RWPE1 (cell line): ENCODE measurements around the gene DOCK7.

Experiments used
- CTCF ChIA-PET: fragments of 350-600 bp; sonication (Branson Sonifier 250); formaldehyde crosslinking; extraction: SDS; loops from one replicate; lab custom pipeline; 2021; lab: Yijun Ruan, JAX
- POLR2A ChIA-PET: fragments of 400-600 bp; formaldehyde crosslinking; extraction: SDS; loops from one replicate; lab custom pipeline; 2020; ENCODE audit warnings: antibody characterized with exemption; ENCODE audit not compliant: low non-redundant PET; lab: Yijun Ruan, JAX
- DNase-seq: peaks from one replicate; pipeline ENCODE4 v3.0.0; 2012; ENCODE audit warnings: low spot score
- H3K27ac ChIP-seq: fragments of 450-650 bp; 2 replicates; pipeline ENCODE4 v1.5.1; 2017
- CTCF ChIP-seq: fragments of 450-650 bp; conservative IDR thresholded peaks from 2 replicates; pipeline ENCODE4 v1.5.1; 2017; ENCODE audit warnings: low read depth, mild to moderate bottlenecking

DOCK7 gene

GRCh38 chr1:62415687-62416086, 272.5 kb downstream of the DOCK7 start:
- H3K27ac ChIP-seq: no peak overlapping the region
- TF ChIP-seq CTCF: no peak
- POLR2A ChIA-PET: no interaction called here
- no peak for DNase-seq
- CTCF ChIA-PET: no interaction called here

GRCh38 chr1:62407398-62408009, 280.7 kb downstream of the DOCK7 start:
- ChIA-PET POLR2A (no interaction called here), CTCF (interaction anchor here (0.6 to 2.4 kb wide), 9 partner anchors 10 to 378 kb away, joined by 3 to 39 read pairs (median 3); no protein-coding TSS in a partner anchor)
- H3K27ac ChIP-seq: no peak overlapping the region
- peak; percentile 58 for DNase-seq
- peak; percentile 76 for TF ChIP-seq CTCF

- no peak overlapping the region for H3K27ac ChIP-seq
- TF ChIP-seq CTCF: no peak
- ChIA-PET POLR2A (no interaction called here), CTCF (interaction anchor here (0.6 to 2.4 kb wide), 7 partner anchors 17 to 379 kb away, joined by 3 to 39 read pairs (median 3); no protein-coding TSS in a partner anchor)
- no peak for DNase-seq
Observed at GRCh38 chr1:62406576-62406975, 281.6 kb downstream of the DOCK7 start.

GRCh38 chr1:62405247-62405646, 282.9 kb downstream of the DOCK7 start:
- no peak overlapping the region for H3K27ac ChIP-seq
- ChIA-PET POLR2A (no interaction called here), CTCF (interaction anchor here (0.6 to 1.4 kb wide), 4 partner anchors 12 to 261 kb away, joined by 3 read pairs; no protein-coding TSS in a partner anchor)
- no peak for TF ChIP-seq CTCF
- no peak for DNase-seq
